GF-D8 (cell line): Measurements from ENCODE around the gene CYP4F3.
"Not testable (repeated sequence)": the region's sequence is repeated elsewhere in the genome, so short reads cannot be mapped to it uniquely, and the experiment has no call there.

Source experiments
- DNase-seq: peaks from one replicate; lab custom pipeline; 2025; lab: John Stamatoyannopoulos, UW

CYP4F3 gene

DNA sequence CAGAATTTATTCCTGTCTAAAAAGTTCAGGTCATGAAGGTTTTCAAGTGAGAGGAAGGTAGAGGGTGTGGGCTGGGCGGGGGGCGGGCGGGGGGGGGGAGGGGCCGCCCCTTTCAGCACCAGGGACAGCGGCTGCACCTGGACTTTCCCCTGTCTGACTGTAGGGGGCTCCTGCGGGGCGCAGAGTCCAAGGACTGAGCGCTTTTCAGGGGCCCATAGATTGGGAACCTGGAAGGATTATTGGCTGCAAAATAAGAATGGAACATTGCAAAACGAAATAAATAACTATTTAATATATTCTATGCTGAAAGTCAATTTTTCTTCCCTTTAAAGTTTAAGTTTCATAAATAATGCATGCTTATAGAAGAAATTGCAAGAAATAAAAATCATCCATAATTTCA is 8.9 kb upstream of the CYP4F3 start:
- DNase-seq, result no peak

DNA sequence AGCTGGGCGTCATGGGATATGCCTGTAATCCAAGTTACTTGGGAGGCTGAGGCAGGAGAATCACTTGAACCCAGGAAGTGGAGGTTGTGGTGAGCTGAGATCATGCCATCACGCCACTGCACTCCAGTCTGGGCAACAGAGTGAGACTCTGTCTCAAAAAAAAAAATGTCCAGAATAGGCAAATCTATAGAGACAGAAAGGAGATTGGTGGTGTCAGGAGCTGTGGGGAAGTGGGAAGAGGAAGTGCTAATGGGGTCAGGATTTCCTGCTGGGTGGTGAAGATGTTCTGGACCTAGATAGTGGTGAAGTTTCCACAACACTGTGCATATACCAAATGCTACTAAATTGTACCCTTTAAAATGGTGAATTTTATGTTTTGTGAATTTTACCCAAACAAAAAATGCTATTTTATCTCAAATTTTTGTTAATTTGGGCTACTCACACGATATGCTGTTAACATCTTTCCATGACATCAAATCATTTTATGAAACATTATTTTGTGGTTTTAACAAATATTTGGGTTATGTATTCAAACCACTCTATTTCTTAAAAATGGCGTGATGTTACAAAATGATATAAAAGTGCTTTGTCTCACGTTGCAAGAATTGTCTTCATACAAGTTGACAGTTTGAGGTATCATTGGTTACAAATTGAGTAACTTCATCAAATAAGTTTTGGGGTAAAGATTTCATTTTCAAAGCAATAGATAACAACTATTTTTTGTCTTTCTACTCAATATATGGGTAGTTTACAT is 7.4 kb upstream of the CYP4F3 start:
- DNase-seq, result peak; percentile 63

DNA sequence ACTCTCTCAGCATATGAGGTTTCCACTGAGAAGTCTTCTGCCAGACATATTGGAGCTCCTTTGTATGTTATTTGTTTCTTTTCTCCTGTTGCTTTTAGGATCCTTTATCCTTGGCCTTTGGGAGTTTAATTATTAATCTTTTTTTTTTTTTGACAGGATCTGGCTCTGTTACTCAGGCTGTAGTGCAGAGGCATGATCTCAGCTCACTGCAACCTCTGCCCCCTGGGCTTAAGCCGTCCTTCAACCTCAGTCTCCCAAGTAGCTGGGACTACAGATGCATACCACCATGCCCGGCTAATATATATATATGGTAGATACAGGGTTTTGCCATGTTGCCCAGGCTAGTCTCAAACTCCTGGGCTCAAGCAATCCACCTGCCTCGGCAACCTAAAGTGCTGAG is 6.6 kb upstream of the CYP4F3 start:
- no peak for DNase-seq

DNA sequence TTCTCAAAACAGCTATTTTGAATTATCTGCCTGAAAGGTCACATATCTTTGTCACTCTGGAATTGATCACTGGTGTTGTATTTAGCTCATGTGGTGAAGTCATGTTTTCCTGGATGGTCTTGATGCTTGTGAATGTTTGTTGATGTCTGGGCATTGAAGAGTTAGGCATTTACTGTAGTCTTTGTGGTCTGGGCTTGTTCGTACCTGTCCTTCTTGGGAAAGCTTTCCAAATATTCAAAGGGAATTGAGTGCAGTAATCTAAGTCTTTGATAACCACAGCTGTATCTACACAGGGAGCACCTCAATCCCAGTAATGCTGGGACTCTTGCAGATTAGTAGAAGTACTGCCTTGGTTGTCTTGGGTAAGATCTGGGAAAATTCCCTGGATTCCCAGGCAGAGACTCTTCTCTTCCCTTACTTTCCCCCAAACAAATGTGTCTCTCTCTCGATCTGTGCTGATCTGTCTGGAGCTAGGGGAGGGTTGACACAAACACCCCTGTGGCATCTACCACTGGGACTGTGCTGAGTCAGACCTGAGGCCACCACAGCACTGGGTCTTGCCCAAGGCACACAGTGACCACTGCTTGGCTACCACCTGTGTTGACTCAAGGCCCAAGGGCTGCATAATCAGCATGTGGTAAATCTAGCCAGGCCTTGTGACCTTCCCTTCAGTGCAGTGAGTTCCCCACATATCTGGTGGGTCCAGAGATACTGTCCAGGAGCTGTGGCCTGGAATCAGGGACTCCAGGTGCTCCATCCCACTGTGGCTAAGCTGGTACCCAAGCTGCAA is 5.5 kb upstream of the CYP4F3 start:
- DNase-seq, result no peak

DNA sequence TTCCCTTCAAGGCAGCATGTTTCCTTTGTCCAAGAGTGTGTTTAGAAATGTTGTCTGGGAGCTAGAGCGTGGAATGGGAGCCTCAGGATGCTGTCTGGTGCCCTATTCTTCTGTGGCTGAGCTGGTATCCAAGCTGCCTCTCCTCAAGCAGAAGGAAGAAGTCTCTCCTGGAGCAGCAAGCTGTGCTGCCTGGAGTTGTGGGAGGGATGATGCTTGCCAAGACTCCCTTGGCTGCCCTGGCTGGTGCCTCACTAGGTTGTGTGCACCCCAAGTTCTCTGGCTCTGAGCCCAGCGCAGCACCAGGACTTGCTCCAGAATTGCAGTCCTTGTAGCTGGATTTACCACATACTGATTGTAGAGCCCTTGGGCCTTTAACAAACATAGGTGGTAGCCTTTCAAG is 4.7 kb upstream of the CYP4F3 start:
- DNase-seq, result no peak

DNA sequence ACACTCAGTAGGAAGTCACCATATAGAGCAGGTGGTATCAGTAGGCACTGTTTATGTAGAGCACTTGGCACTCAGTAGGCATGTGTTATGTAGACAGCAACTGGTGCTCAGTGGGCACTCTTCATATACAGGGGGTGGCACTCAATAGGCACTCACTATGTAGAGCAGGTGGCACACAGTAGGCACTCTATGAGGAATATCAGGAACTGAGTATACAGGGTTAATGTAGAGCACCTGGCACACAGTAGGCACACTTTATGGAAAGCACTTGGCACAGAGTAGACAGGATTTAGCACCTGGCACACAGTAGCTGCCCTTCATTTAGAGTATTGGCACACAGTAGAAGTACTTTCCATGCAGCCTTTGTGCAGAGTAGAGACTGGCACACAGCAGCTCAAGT is 1.1 kb upstream of the CYP4F3 start:
- DNase-seq, result no peak

DNA sequence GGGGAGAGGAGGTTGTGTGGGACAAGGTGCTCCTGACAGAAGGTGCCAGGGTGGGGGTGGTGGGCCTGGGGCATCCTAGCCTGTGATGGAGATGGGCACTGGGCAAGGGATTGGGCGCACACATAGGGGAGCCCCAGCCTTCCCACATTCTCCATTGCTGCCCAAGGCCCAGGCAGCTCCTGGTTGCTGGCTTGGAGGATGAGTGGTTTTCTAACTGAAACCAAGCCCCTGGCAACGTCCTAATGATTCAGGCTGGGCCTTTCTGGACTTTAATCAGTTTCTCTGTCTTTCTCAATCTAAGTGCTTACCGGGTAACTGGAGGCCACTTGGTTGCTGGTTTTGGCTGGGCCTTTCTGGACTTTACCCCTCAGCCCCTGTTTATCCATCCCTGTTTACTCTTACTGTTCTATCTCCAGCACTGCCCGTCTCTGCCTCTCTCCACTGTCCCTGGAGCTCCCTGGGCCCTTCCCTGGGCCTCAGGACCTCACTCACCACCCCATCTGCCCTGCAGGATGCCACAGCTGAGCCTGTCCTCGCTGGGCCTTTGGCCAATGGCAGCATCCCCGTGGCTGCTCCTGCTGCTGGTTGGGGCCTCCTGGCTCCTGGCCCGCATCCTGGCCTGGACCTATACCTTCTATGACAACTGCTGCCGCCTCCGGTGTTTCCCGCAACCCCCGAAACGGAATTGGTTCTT is 354 bp downstream of the CYP4F3 start:
- DNase-seq, result no peak

DNA sequence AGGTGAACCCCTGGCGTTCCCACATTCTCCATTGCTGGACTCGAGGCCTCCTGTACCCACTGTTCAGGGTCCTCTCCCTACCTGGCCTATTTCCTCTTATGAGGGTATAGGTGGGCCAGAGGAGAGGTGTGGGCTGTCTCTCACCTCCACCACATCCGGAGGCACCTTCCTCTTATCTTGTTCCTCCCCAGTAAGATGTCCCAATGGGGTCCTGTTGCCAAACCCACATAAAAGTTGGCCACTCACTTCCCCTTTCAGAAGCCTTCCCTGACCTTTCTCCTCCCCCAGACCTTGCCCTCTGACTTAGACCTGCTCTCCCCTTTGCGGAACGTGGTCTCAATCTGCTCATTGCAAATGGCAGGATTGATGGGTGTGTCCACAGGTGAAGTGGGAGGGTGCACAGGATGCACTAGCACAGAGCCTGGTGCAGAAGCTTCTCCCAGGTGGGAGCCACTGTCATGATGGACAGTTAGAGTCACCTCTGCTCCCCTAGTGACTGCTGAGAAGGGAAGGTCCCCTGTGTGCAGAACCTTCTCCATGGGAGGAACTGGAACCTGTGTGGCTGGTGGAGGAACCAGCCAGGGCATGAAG is 1.3 kb downstream of the CYP4F3 start:
- DNase-seq, result peak; percentile 83

DNA sequence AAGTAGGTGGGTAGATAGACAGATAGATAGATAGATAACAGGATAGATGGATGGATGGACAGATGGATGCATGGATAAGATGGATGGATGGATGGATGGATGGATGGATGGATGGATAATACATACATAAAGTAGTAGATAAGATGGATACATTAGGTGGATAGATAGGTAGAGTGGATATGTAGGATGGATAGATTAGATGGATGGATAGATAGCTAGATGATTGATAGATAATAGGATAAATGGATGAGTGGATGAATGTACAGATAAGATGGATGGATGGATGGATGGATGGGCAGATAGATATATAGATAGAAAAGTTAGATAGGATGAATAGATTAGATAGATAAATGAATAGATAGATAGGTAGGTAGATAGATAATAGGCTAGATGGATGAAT is 2.1 kb downstream of the CYP4F3 start:
- DNase-seq, result no peak

DNA sequence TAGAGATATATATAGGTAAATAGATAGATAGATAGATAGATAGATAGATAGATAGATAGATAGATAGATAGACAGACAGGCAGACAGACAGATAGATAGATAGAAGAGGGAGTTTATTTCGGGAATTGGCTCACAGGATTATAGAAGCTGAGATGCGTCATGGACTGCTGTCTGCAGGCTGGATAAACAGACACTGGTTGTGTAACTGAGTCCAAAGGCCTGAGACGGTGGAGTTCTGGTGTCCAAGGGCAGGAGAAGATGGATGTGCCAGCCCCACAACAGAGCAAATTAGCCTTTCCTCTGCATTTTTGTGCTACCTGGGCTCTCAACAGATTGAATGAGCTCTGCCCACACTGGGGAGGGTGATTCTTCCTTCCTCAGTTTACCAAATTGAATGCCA is 2.7 kb downstream of the CYP4F3 start:
- no peak for DNase-seq

DNA sequence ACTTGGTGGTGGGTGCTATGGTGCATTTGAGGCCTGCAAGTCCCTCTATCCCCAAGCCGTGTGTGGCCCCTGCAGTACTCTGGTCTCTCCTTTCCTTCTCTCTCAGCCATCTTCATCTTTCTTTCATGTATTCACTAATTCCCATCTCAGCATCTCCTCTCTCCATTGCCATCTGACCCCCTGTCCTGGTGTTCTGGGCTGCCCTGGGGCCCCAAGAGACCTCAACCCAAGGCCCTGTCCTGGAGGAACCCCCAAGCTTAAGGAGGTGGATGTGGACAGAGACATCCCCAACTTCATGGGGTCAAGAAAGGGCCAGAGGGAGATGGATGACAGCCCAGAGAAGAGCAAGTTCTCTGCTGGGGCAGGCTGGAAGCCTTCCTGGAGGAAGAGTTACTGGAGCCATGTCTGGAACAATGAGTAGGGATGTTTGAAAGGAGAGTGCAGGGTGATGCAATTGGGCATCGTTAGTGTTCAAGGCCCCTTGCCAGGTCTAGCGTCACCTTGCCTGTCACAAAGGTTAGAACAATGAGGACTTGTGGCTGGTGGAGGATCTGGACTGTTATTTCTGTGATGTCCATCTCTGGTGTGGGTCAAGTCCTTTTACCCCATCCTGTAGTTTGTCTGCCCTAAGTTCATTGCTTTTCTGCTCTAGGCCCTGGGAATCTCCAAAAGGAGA is 3.5 kb downstream of the CYP4F3 start:
- DNase-seq, result no peak

DNA sequence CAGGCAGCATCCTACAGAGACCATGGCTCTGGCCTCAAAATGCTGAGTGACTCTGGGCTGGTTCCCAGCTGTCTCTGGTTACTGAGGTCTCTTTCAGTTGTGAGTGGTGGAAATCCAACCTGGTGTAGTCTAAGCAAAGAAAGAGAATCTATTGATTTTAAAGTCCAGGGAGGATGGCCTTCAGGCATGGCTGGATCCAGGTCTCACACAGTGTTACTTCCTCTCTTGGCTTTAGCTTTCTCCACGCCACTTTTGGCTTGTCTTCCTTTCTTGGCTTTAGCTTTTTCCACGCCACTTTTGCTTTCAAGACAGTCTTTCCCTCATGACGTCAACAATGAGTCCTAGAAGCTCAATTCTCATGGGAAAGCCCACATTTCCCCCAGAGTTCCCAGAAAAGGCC is 4.1 kb downstream of the CYP4F3 start:
- DNase-seq, result no peak

DNA sequence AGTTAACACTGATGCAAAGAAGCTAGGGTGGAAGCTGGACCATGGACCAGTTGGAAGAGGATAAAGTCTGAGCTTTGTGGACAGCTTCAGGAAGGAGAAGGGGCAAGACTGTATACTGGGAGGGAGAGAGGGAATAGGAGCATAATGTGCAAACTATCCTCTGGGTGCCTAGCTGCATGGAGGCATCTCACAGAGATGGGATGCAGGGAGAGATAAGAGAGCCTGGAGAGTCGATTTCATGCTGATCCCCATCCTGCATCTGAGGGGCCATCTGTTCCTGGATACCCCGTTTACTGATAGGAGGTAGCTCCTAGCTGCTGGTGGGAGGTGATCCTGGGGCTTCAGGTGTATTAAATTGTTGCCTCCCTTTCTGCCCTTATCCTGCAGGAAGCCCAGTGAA is 8.8 kb downstream of the CYP4F3 start:
- no peak for DNase-seq

DNA sequence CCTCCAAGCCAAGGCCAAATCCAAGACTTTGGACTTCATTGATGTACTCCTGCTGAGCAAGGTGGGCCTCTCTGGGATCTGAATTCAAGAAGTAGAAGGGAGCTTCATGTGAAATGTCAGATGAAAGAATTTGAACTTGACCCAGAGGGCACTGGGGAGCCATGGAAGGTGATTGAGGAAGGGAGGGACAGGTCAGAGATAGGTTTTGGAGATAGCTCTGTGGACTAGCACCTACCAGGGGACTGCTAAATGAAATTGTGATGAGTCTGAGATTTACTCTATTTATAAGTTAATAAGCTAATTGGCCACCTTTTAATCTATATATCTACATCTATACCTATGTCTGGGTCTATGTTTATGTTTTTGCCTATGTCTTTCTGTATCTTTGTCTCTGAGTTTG is 9.4 kb downstream of the CYP4F3 start:
- not testable (repeated sequence) for DNase-seq

DNA sequence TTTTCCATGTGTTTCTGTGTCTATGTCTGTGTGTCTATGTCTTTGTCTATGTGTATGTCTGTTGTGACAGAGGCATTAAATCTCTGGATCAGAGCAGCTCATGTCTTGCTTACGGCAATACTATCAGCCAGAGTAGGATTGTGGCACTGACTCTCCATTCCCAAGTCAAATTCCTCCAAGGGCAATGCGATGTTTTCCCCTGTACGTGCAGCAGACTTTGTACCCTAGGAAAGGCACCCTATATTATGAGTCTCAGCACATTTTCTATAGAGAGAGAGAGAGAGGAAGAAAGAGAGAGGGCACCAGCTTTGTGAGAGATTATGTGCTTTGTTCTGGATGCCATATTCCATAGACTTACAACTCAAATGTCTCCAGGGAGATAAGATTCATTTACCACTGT is 11.1 kb downstream of the CYP4F3 start:
- DNase-seq, result no peak

DNA sequence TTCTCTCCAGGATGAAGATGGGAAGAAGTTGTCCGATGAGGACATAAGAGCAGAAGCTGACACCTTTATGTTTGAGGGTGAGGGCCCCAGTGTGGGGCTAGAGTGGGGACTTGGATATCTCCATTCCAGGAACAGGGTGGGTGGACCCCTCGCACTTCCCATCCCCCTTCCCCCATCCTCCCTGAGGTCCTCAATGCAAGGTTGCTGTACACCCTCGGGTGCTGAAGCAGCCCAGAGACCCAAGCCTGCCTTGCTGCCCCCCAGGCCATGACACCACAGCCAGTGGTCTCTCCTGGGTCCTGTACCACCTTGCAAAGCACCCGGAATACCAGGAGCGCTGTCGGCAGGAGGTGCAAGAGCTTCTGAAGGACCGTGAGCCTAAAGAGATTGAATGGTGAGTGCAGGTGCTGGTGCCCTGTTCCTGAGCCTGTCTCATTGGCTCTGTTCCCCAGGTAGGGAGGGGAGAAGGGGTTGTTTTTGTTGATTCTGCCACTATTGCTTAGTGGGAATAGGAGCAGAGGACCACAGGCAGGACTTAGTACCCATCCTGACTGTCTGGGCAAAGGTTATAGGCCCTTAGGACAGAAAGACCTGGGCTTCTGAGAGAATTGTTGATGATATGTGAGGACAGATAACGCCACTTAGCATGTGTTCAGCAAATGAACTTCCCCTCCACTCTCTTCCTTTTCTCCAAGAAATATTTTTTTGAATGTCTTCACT is 12.0 kb downstream of the CYP4F3 start:
- no peak for DNase-seq

DNA sequence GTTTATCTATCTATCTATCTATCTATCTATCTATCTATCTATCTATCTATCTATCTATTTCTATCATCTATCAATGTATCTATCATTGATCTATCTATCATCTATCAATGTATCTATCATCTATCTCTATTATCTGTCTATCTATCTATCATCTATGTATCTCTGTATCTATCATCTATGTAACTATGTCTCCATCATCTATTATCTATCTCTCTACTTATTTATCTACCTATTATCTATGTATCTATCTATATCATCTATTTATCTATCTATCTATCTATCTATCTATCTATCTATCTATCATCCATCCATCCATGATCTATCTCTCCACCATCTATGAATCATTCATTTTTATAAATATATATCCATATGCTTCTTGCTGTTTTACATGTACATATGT is 15.8 kb downstream of the CYP4F3 start:
- DNase-seq, result no peak

DNA sequence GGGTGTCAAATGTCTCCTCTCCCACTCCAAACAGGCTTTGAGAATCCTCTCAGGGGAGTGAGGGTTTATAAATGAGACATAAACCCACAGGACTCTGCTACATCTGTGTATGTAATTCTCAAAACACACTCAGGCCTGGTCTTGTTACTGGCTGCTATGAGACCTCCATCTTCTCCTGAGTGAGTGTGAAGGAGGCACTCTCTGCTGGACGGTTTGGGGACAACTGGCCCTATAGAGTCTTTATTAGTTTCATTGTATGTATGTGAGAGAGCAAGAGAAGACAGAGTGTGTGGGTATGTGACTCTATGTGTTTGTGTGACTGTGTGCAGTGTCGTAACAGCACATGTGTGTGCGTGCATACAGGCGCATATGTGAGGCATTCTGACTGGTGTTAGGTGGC is 22.6 kb downstream of the CYP4F3 start:
- no peak for DNase-seq

DNA sequence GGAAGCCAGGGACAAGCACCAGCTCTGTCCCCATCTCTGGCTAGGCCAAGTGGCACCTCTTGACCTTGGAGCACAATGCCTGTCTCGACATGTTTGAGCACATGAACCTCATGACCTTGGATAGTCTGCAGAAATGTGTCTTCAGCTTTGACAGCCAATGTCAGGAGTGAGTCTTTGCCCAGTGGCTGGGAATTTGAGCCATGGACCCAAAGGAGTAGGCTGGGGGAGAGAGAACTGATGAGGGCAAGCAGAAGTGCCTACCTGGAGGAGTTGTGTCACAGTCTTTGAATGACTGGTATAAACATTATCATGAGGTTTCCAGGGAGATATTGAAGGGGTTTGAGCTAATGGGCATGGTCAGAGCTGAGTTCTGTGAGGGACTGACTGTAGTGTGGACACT is 25.5 kb downstream of the CYP4F3 start:
- DNase-seq, result no peak

DNA sequence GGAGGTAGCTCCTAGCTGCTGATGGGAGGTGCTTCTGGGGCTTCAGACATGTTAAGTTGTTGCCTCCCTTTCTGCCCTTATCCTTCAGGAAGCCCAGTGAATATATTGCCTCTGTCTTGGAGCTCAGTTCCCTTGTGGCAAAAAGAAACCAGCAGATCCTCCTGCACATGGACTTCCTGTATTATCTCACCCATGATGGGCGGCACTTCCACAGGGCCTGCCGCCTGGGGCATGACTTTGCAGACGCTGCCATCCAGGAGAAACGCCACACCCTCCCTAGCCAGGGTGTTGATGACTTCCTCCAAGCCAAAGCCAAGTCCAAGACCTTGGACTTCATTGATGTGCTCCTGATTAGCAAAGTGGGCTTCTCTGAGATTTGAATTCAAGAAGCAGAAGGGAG is 26.2 kb downstream of the CYP4F3 start:
- DNase-seq, result no peak

DNA sequence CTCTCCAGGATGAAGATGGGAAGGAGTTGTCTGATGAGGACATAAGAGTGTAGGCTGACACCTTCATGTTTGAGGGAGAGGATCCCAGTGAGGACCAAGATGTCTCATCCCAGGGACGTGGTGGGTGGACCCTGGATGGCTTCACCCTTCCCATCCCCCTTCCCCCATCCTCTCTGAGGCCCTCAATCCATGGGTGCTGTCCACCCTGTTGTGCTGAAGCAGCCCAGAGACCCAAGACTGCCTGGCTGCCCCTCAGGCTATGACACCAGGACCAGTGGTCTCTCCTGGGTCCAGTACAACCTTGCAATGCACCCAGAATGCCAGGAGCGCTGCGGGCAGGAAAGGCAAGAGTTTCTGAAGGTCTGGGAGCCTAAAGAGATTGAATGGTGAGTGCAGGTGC is 28.7 kb downstream of the CYP4F3 start:
- DNase-seq, result no peak

DNA sequence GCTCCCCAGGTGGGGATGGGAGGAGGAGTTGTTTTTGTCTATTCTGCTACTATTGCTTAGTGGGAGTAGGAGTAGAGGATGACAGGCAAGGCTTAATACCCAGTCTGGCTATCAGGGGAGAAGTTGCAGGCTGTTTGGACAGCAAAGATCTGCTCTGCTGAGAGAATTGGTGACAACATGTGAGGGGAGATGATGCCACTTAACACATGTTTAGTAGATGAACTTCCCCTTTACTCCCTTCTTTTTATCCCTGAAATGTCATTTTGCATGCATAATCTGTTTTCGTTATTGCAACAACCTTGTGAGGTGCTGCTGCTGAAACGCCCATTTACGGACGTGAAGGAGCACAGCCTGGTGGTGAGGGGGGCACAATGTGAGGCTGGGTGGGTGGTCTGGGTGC is 29.2 kb downstream of the CYP4F3 start:
- DNase-seq, result no peak
